ENCODE results near the gene LMNTD2. TPM values are rescaled to one million over a fixed set of nuclear protein-coding genes. Genes with fewer than 3 reads are reported as not detected.
A peak's percentile ranks its signal among the peaks of the same experiment; 100 is the strongest.

LMNTD2 gene
- total RNA-seq, 1 experiment from 2014 or later, result 1.4 TPM

DNA sequence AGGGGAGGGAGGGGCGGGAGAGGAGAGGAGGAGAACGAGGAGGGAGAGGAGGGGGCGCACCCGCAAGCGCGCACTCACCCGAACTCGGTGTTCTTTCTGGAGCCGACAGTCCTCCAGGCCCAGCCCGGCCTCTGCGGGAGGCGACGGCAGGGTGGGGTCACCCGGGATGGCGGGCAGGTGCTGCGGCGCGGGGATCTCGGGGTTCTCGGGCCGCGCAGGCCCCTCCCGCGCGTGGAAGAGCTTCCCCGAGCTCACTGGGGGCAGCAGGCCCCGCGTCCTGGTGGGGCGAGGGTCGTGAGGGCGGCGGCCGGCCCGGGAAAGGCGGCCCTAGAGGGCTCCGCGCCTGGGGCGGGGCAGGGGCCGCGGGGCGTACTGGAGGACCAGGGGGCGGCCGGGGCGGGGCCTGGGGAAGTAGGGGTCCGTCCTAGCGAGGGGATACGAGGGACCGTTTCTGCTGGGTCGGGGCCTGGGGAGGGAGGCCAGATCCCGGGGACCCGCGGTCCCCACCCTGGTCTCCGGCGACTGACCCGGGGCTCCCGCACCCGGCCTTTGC lies 5.2 kb downstream of the LMNTD2 start:
- BruUV-seq (replicated peaks), result no TSS peak
- ChIA-PET CTCF (interaction anchor here (0.5 kb wide), 1 partner anchor 22 kb away, joined by 4 read pairs; no protein-coding TSS in a partner anchor), POLR2A (ENCODE audit: unreplicated experiment) (no interaction called here)
- Histone ChIP-seq H3F3A (ENCODE audit: low read length, unreplicated experiment) (no peaks in the 10 kb centered on the region), H2AFZ (ENCODE audit: low read length) (peak overlapping the region; percentile 50; the same call in 1 of the 2 replicates), H3K9me3 (ENCODE audit: low read length) (no peaks in the 10 kb centered on the region), H4K20me1 (ENCODE audit: low read length) (no peaks in the 10 kb centered on the region), H3K4me2 (ENCODE audit: low read length) (peak overlapping the region; percentile 85), H3K27me3 (ENCODE audit: low read length) (peaks cover 6% of the 10 kb centered on the region; the same call in 1 of the 2 replicates), H3K4me1 (ENCODE audit: insufficient read depth, low read length) (peaks cover 5% of the 10 kb centered on the region), H3K27ac (ENCODE audit: low read length) (no peak overlapping the region), H3K36me3 (ENCODE audit: low read depth, low read length) (no peaks in the 10 kb centered on the region), H3K9ac (ENCODE audit: low read length) (no peak overlapping the region), H3K4me3 (ENCODE audit: low read length) (peak overlapping the region; percentile 63), H3K79me2 (ENCODE audit: low read length) (no peaks in the 10 kb centered on the region), H3K9me2 (replicated peaks; ENCODE audit: low read length) (no peaks in the 10 kb centered on the region)
- DNase-seq, result no peak
- no peak for TF ChIP-seq EZH2phosphoT487 (IDR thresholded peaks at IDR 0.05; ENCODE audit: borderline replicate concordance, low read length)
- TF ChIP-seq, protein P1, sequence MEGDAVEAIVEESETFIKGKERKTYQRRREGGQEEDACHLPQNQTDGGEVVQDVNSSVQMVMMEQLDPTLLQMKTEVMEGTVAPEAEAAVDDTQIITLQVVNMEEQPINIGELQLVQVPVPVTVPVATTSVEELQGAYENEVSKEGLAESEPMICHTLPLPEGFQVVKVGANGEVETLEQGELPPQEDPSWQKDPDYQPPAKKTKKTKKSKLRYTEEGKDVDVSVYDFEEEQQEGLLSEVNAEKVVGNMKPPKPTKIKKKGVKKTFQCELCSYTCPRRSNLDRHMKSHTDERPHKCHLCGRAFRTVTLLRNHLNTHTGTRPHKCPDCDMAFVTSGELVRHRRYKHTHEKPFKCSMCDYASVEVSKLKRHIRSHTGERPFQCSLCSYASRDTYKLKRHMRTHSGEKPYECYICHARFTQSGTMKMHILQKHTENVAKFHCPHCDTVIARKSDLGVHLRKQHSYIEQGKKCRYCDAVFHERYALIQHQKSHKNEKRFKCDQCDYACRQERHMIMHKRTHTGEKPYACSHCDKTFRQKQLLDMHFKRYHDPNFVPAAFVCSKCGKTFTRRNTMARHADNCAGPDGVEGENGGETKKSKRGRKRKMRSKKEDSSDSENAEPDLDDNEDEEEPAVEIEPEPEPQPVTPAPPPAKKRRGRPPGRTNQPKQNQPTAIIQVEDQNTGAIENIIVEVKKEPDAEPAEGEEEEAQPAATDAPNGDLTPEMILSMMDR (conservative IDR thresholded peaks at IDR 0.05; ENCODE audit: low read depth, low read length), result no peak
- TF ChIP-seq EZH2 (IDR thresholded peaks at IDR 0.05; ENCODE audit: low read length, unreplicated experiment), result no peak
- ATAC-seq, result peak; percentile 9
- intact Hi-C loops (cut with micrococcal nuclease), result no loop called here

DNA sequence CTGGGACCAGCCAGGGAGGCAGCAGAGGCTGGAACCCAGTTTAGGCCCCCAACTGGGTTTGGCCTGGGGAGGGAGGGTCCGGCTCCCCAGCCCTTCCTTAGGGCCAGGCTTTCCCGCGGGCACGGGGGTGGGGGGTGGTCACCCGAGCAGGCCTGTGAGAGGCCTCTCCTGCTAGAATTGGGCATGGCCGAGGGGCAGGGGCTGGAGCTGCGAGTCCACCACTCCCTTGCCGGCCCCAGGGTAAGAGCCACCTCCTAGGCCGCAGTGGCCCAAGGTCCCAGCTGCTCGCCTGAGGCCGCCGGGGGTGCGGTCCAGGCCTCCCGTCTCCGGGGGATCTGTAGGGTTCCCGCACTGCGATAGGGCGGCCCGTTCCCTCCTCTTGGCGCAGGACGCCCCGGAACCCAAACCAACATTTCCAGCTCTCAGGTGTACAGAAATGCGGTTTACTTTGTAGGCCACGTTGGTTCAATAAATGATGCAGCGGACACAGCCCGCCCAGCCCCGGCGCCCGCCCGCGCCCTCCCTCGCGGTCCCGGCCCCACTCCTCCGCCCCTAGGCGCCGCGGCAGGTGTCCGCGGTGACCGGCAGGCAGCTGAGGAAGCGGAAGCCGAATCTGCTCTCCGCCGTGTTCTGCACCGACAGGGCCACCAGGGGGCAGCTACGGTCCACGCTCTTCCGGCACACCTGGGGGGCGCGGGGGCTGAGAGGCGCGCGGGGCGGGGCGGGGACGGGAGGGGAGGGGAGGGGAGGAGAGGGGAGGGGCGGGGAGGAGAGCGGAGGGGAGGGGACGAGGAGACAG lies 5.9 kb downstream of the LMNTD2 start:
- Histone ChIP-seq H3K79me2 (ENCODE audit: low read length) (no peaks in the 10 kb centered on the region), H3K4me1 (ENCODE audit: insufficient read depth, low read length) (no peaks in the 10 kb centered on the region), H3K9me2 (replicated peaks; ENCODE audit: low read length) (no peaks in the 10 kb centered on the region), H3K4me2 (ENCODE audit: low read length) (peak overlapping the region; percentile 72), H2AFZ (ENCODE audit: low read length) (peak overlapping the region; percentile 43; the same call in 1 of the 2 replicates), H3K9me3 (ENCODE audit: low read length) (no peaks in the 10 kb centered on the region), H4K20me1 (ENCODE audit: low read length) (no peaks in the 10 kb centered on the region), H3K9ac (ENCODE audit: low read length) (no peak overlapping the region), H3K27me3 (ENCODE audit: low read length) (peaks cover 6% of the 10 kb centered on the region; the same call in 1 of the 2 replicates), H3K36me3 (ENCODE audit: low read depth, low read length) (no peaks in the 10 kb centered on the region), H3F3A (ENCODE audit: low read length, unreplicated experiment) (no peaks in the 10 kb centered on the region), H3K27ac (ENCODE audit: low read length) (no peak overlapping the region), H3K4me3 (ENCODE audit: low read length) (peak overlapping the region; percentile 63; the same call in 1 of the 2 replicates)
- no TSS peak for BruUV-seq (replicated peaks)
- intact Hi-C loops (cut with micrococcal nuclease), result no loop called here
- ChIA-PET POLR2A (ENCODE audit: unreplicated experiment) (interaction anchor here (0.6 kb wide), 1 partner anchor 14 kb away, joined by 5 read pairs; no protein-coding TSS in a partner anchor), CTCF (interaction anchor here (0.5 kb wide), 1 partner anchor 221 kb away, joined by 4 read pairs; no protein-coding TSS in a partner anchor)
- ATAC-seq (peak; percentile 67), DNase-seq (peak; percentile 81)
- TF ChIP-seq EZH2phosphoT487 (IDR thresholded peaks at IDR 0.05; ENCODE audit: borderline replicate concordance, low read length), result no peak
- TF ChIP-seq, protein P1 (conservative IDR thresholded peaks at IDR 0.05; ENCODE audit: low read depth, low read length), result peak; percentile 45
